ENCODE data around the gene ARHGAP20. TPM values are rescaled to one million over a fixed set of nuclear protein-coding genes. Genes with fewer than 3 reads are reported as not detected.
"Not testable (repeated sequence)": the region's sequence is repeated elsewhere in the genome, so short reads cannot be mapped to it uniquely, and the experiment has no call there.

Gene ARHGAP20
- total RNA-seq, 1 donor from 2014 or later = 0.11 TPM

GRCh38 chr11:110634370-110634769 is 77.9 kb downstream of the ARHGAP20 start:
- TF ChIP-seq CTCF (IDR thresholded peaks at IDR 0.05) = no peak
- POLR2A ChIA-PET = no interaction called here
- H3K27me3 Mint-ChIP-seq = peaks cover 5% of the 10 kb centered on the region
- no peaks in the 10 kb centered on the region for H3K4me1 Mint-ChIP-seq
- CTCF ChIA-PET = no interaction called here
- H3K36me3 Mint-ChIP-seq (ENCODE audit: low read depth) = no peaks in the 10 kb centered on the region
- ATAC-seq (ENCODE audit: low read depth) (no peak), DNase-seq (no peak)
- intact Hi-C loops (cut with micrococcal nuclease) = no loop called here
- H3K4me3 Mint-ChIP-seq = no peak overlapping the region
- no peak overlapping the region for H3K27ac Mint-ChIP-seq
- peaks cover 5% of the 10 kb centered on the region for H3K9me3 Mint-ChIP-seq

GRCh38 chr11:110631551-110631950 is 80.7 kb downstream of the ARHGAP20 start:
- no peak for DNase-seq
- TF ChIP-seq CTCF (IDR thresholded peaks at IDR 0.05) = no peak
- POLR2A ChIA-PET = no interaction called here
- CTCF ChIA-PET = no interaction called here
- no peak overlapping the region for H3K4me3 Mint-ChIP-seq
- no peaks in the 10 kb centered on the region for H3K4me1 Mint-ChIP-seq
- no peak overlapping the region for H3K27ac Mint-ChIP-seq
- peaks cover 5% of the 10 kb centered on the region for H3K27me3 Mint-ChIP-seq
- peaks cover 2% of the 10 kb centered on the region for H3K9me3 Mint-ChIP-seq
- H3K36me3 Mint-ChIP-seq (ENCODE audit: low read depth) = no peaks in the 10 kb centered on the region
- no peak for ATAC-seq (ENCODE audit: low read depth)
- intact Hi-C loops (cut with micrococcal nuclease) = no loop called here

- Mint-ChIP-seq H3K4me1 (no peaks in the 10 kb centered on the region), H3K4me3 (no peak overlapping the region), H3K9me3 (peaks cover 2% of the 10 kb centered on the region), H3K27ac (no peak overlapping the region), H3K36me3 (ENCODE audit: low read depth) (no peaks in the 10 kb centered on the region), H3K27me3 (peaks cover 5% of the 10 kb centered on the region)
- CTCF ChIA-PET = no interaction called here
- intact Hi-C loops (cut with micrococcal nuclease) = no loop called here
- ATAC-seq (ENCODE audit: low read depth) (no peak), DNase-seq (no peak)
- TF ChIP-seq CTCF (IDR thresholded peaks at IDR 0.05) = no peak
- POLR2A ChIA-PET = no interaction called here
Measured at GRCh38 chr11:110629594-110629993, 82.6 kb downstream of the ARHGAP20 start.

- intact Hi-C loops (cut with micrococcal nuclease) = no loop called here
- ChIA-PET POLR2A (no interaction called here), CTCF (no interaction called here)
- Mint-ChIP-seq H3K4me1 (no peaks in the 10 kb centered on the region), H3K27me3 (peaks cover 6% of the 10 kb centered on the region), H3K27ac (no peak overlapping the region), H3K4me3 (no peak overlapping the region), H3K9me3 (no peaks in the 10 kb centered on the region), H3K36me3 (ENCODE audit: low read depth) (no peaks in the 10 kb centered on the region)
- no peak for TF ChIP-seq CTCF (IDR thresholded peaks at IDR 0.05)
- ATAC-seq (ENCODE audit: low read depth) (no peak), DNase-seq (no peak)
Measured at GRCh38 chr11:110621826-110622225, 90.4 kb downstream of the ARHGAP20 start.

- POLR2A ChIA-PET; ATAC-seq (ENCODE audit: low read depth); intact Hi-C loops (cut with micrococcal nuclease); H3K4me1 Mint-ChIP-seq; H3K4me3 Mint-ChIP-seq; H3K27ac Mint-ChIP-seq; H3K36me3 Mint-ChIP-seq (ENCODE audit: low read depth); H3K27me3 Mint-ChIP-seq; DNase-seq; H3K9me3 Mint-ChIP-seq; CTCF ChIA-PET: not testable (repeated sequence)
Measured at GRCh38 chr11:110619366-110619765, 92.9 kb downstream of the ARHGAP20 start.

- no peak for ATAC-seq (ENCODE audit: low read depth)
- H3K36me3 Mint-ChIP-seq (ENCODE audit: low read depth) = no peaks in the 10 kb centered on the region
- H3K4me3 Mint-ChIP-seq = no peak overlapping the region
- peaks cover 3% of the 10 kb centered on the region for H3K27me3 Mint-ChIP-seq
- ChIA-PET POLR2A (no interaction called here), CTCF (no interaction called here)
- H3K9me3 Mint-ChIP-seq = no peaks in the 10 kb centered on the region
- no peaks in the 10 kb centered on the region for H3K4me1 Mint-ChIP-seq
- intact Hi-C loops (cut with micrococcal nuclease) = no loop called here
- H3K27ac Mint-ChIP-seq = no peak overlapping the region
- no peak for TF ChIP-seq CTCF (IDR thresholded peaks at IDR 0.05)
- no peak for DNase-seq
Measured at GRCh38 chr11:110614031-110614430, 98.2 kb downstream of the ARHGAP20 start.

Measured in activated B cell treated with CpG ODN at 0.5 μM for 24 hours (primary cell).